Measurements from ENCODE around the gene CFH.
A peak's percentile ranks its signal among the peaks of the same experiment; 100 is the strongest.
"Not testable (repeated sequence)": the region's sequence is repeated elsewhere in the genome, so short reads cannot be mapped to it uniquely, and the experiment has no call there.

Gene CFH

GRCh38 chr1:196738730-196739129 lies 86.9 kb downstream of the CFH start:
- TF ChIP-seq, protein P1, sequence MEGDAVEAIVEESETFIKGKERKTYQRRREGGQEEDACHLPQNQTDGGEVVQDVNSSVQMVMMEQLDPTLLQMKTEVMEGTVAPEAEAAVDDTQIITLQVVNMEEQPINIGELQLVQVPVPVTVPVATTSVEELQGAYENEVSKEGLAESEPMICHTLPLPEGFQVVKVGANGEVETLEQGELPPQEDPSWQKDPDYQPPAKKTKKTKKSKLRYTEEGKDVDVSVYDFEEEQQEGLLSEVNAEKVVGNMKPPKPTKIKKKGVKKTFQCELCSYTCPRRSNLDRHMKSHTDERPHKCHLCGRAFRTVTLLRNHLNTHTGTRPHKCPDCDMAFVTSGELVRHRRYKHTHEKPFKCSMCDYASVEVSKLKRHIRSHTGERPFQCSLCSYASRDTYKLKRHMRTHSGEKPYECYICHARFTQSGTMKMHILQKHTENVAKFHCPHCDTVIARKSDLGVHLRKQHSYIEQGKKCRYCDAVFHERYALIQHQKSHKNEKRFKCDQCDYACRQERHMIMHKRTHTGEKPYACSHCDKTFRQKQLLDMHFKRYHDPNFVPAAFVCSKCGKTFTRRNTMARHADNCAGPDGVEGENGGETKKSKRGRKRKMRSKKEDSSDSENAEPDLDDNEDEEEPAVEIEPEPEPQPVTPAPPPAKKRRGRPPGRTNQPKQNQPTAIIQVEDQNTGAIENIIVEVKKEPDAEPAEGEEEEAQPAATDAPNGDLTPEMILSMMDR (IDR thresholded peaks at IDR 0.05): no peak
- TF ChIP-seq ZFX (IDR thresholded peaks at IDR 0.05; ENCODE audit: borderline replicate concordance): no peak
- no peak overlapping the region for H3K27ac ChIP-seq

- TF ChIP-seq, protein P1 (IDR thresholded peaks at IDR 0.05): peak; percentile 75
- H3K27ac ChIP-seq: not testable (repeated sequence)
Observed at GRCh38 chr1:196743244-196743643, 91.4 kb downstream of the CFH start.

GRCh38 chr1:196765019-196765740 lies 113.3 kb downstream of the CFH start:
- H3K27ac ChIP-seq: not testable (repeated sequence)

DNA sequence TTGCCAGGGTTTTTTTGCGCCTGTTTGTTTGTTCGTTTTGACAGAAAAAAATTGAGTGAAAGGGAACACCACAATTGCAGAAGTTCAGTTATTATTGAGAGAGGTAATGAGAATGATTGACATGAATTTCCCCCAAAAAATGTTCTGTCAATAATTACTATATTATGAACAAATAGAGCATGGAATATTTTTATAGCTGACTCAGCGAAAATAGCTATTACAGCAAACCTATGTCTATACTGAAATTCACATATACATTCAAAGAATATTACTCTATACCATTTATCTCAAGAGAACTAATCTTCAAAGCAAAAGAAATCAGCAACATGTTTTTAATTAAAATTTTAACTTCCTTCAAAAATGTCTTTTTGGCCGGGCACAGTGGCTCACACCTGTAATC lies 118.0 kb downstream of the CFH start:
- not testable (repeated sequence) for H3K27ac ChIP-seq

GRCh38 chr1:196773713-196774112 lies 121.9 kb downstream of the CFH start:
- no peak overlapping the region for H3K27ac ChIP-seq
- no peak for TF ChIP-seq ZFX (IDR thresholded peaks at IDR 0.05; ENCODE audit: borderline replicate concordance)
- TF ChIP-seq, protein P1 (IDR thresholded peaks at IDR 0.05): no peak

DNA sequence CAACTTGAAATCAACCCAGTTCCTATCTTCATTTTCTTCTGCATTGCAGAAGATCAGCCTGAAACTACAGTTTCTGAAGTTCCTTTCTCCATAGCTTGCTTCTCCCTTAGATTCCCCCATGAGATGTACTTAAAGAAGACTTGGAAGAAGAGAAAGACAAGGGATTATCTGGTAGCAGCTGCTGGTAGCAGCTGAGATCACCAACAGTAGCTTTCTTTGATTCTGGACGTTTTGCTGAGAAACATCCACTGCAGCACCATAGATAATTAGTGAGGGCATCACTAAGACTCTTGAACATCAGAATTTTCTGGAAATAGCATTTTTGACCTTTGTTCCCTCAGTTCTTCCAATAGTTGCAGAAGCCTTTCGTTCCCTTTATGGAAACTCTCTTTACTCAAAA lies 122.3 kb downstream of the CFH start:
- TF ChIP-seq ZFX (IDR thresholded peaks at IDR 0.05; ENCODE audit: borderline replicate concordance): no peak
- TF ChIP-seq, protein P1 (IDR thresholded peaks at IDR 0.05): no peak
- H3K27ac ChIP-seq: no peak overlapping the region

GRCh38 chr1:196774603-196775002 lies 122.8 kb downstream of the CFH start, which contains the start of gene CFHR3:
Gene CFHR3 (plus strand): TSS chr1:196774840. CDS start chr1:196774887, 47 bp downstream.
- TF ChIP-seq ZFX (IDR thresholded peaks at IDR 0.05; ENCODE audit: borderline replicate concordance): no peak
- TF ChIP-seq, protein P1 (IDR thresholded peaks at IDR 0.05): no peak

GRCh38 chr1:196777603-196778002 lies 125.8 kb downstream of the CFH start:
- TF ChIP-seq, protein P1 (IDR thresholded peaks at IDR 0.05): no peak
- TF ChIP-seq ZFX (IDR thresholded peaks at IDR 0.05; ENCODE audit: borderline replicate concordance): no peak
- no peak overlapping the region for H3K27ac ChIP-seq

More at GRCh38 chr1:196774603-196775002, 122.8 kb downstream of the CFH start, which contains the start of gene CFHR3:
- H3K27ac ChIP-seq: no peak within 1 kb of the TSS
